ENCODE measurements around the gene PNMA8C.
"Not testable (repeated sequence)": the region's sequence is repeated elsewhere in the genome, so short reads cannot be mapped to it uniquely, and the experiment has no call there.

The PNMA8C gene

GRCh38 chr19:46411088-46411924, 17.4 kb downstream of the PNMA8C start:
- TF ChIP-seq GATA1 (IDR thresholded peaks at IDR 0.05; ENCODE audit: low read depth, low read length), result no peak
- TF ChIP-seq POLR2A (IDR thresholded peaks at IDR 0.05; ENCODE audit: low read length), result no peak
- no peak for DNase-seq

DNA sequence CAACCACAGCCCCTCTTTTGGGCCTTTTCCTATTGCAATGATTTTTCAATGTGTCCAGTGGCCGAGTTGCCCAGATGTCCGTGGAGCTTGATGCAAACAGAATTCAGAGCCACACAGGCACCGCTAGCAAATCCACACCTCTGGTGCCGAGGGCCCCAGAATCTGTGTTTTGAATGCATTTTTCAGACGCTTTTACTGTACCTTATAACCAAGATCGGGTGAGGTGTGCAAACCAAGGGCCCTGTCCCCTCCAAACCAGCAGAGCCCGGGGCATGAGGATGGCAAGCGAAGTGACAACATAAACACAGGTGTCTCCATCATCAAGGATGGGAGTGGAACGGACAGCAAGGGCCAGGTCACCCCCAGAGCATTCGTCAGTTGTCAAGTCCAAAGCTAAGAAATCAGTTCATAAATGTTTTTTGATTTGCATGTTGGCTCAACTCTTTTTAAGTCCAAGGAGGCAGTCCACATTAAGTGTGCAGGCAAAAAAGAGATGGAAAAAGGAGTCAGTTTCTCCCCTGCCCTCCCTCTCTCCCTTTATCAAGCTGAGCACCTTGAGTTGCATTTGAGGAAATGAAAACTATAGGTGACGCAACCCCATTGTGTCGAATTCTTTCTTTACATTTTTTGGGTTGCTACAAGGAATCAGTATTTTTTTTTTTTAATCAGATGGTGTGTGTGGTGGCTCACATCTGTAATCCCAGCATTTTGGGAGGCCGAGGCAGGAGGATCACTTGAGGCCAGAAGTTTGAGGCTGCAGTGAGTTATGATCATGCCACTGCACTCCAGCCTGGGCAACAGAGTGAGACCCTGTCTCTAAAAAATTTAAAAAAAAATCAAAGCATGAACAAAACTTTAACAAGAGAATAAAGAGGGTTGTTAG, 18.3 kb downstream of the PNMA8C start:
- TF ChIP-seq POLR2A (IDR thresholded peaks at IDR 0.05; ENCODE audit: low read length), result no peak
- TF ChIP-seq GATA1 (IDR thresholded peaks at IDR 0.05; ENCODE audit: low read depth, low read length), result no peak
- no peak for DNase-seq

DNA sequence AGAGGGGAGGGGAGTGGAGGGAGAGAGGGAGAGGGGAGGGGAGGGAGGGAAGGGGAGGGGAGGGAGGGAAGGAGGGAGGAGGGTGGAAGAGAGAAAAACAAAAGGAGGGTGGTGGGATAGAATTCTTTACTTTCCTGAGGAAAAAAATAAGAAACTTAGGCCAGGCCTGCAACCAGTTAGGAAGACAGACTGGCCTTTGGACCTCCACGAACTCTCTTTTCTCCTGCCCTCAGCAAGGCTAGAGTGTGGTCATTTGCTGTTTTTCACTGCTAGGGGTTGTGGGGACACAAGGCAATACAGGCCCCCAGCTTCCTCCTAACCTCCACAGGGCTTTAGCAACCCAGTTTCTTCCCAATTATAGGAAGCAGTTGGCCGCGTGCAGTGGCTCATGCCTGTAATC, 19.5 kb downstream of the PNMA8C start:
- TF ChIP-seq GATA1 (IDR thresholded peaks at IDR 0.05; ENCODE audit: low read depth, low read length), result no peak
- no peak for TF ChIP-seq POLR2A (IDR thresholded peaks at IDR 0.05; ENCODE audit: low read length)
- no peak for DNase-seq

DNA sequence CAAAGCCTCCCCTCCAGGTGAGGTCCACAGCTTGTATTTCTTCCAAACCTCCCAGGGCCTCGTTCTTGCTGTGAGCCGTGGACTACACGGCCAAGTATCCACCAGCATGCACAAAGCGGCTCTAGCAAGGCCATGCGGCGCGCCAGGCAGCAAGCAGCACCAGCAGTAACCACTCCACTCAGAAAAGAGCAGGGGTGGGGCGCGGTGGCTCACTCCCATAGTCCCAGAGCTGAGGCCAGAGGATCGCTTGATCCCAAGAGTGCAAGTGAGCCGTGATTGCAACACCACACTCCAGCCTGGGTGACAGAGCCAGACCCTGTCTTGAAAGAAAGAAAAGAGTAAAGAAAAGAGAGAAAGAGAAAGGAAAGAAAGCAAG, 20.1 kb downstream of the PNMA8C start:
- TF ChIP-seq POLR2A (IDR thresholded peaks at IDR 0.05; ENCODE audit: low read length), result no peak

DNA sequence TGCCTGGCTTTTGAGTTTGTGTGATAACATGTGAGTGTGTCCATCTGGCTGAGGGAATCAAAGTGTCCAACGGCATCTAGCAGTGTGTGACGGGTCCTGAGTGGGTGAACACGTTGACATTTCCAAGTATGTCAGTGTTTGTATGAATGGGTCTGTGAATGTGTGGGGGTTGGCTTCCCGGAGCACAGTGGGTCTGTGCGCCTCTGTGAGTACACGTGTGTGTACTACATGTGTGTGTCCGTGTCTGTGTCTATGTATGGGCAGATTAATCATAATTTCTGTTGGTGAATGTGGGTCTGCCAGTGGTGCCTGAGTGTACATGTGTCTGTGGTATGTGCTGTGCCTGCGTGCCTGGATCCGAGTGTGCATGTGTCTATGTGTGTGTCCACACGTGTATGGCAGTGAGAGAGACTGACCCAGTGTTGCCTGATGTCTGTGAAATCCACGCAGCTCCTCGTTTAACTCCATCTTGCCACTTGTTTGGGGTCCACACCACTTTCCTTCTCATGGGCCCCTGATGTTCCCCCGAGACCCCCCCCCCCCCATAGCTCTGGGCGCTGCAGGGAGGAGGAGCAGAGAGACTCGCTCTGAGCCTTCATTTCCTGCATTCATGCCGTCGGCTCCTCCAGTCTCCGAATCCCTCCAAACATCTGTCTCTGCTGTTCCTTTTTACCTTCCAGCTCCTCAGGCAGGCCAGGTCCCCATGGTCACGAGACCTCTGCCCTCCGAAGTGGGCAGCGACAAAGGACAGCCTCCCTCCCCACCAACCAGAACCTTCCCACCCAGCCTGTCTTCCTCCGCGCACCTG, 20.7 kb downstream of the PNMA8C start:
- no peak for TF ChIP-seq POLR2A (IDR thresholded peaks at IDR 0.05; ENCODE audit: low read length)
- no peak for TF ChIP-seq GATA1 (IDR thresholded peaks at IDR 0.05; ENCODE audit: low read depth, low read length)
- DNase-seq, result no peak

More for the DNA sequence above, 20.1 kb downstream of the PNMA8C start:
- DNase-seq, result no peak

DNA sequence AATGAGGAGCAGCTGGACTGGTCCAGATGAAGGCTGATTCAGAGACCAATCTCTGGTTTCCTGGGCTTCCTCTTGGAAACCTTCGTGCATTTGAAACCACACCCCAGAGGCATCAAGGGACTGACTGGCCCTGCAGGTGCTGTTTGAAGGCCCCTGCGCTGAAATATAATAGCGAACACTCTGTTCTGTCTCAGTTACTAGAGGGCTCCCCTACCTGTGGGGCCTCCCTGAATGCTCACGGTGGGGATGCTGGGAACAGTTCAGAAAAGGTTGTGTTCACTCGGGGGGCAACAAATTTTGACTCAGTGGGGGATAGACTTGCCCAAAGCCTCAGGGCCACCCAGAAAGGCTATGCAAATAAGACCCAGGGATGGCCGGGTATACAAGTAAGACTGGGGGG, 21.8 kb downstream of the PNMA8C start:
- DNase-seq, result no peak
- TF ChIP-seq GATA1 (IDR thresholded peaks at IDR 0.05; ENCODE audit: low read depth, low read length) (no peak), POLR2A (IDR thresholded peaks at IDR 0.05; ENCODE audit: low read length) (no peak)

GRCh38 chr19:46404753-46405468, 23.8 kb downstream of the PNMA8C start:
- TF ChIP-seq GATA1 (IDR thresholded peaks at IDR 0.05; ENCODE audit: low read depth, low read length) (no peak), POLR2A (IDR thresholded peaks at IDR 0.05; ENCODE audit: low read length) (no peak)

GRCh38 chr19:46404055-46404752, 24.5 kb downstream of the PNMA8C start:
- DNase-seq, result no peak
- TF ChIP-seq GATA1 (IDR thresholded peaks at IDR 0.05; ENCODE audit: low read depth, low read length), result no peak
- TF ChIP-seq POLR2A (IDR thresholded peaks at IDR 0.05; ENCODE audit: low read length), result no peak

More at GRCh38 chr19:46404753-46405468, 23.8 kb downstream of the PNMA8C start:
- peak in 1 of 2 experiments; percentile 36 for DNase-seq

- TF ChIP-seq GATA1 (IDR thresholded peaks at IDR 0.05; ENCODE audit: low read depth, low read length) (no peak), POLR2A (IDR thresholded peaks at IDR 0.05; ENCODE audit: low read length) (no peak)
- DNase-seq, result no peak
Measured at GRCh38 chr19:46402725-46403124, 26.0 kb downstream of the PNMA8C start.

GRCh38 chr19:46397801-46398479, 30.8 kb downstream of the PNMA8C start:
- not testable (repeated sequence) for DNase-seq

DNA sequence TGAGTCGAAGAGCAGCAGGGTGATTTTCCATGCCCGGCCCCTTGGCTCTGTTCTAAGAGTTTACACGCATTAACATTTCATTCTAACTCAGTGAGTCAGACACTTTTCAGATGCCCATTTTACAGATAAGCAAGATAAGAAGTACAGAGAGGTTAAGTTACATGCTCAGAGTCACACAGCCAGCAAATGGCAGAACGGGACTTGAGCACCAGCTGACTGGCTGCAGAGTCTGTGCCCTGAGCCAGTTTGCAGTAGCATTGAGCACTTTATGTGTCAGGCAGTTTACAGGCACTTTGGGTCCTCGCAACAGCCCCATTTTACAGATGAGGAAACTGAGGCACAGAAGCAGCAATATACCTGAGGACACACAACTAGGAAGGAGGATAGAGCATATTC, 34.3 kb downstream of the PNMA8C start:
- no peak for TF ChIP-seq GATA1 (IDR thresholded peaks at IDR 0.05; ENCODE audit: low read depth, low read length)
- TF ChIP-seq POLR2A (IDR thresholded peaks at IDR 0.05; ENCODE audit: low read length), result no peak
- DNase-seq, result no peak
